Measurements from ENCODE around the gene KRT86. TPM values are rescaled to one million over a fixed set of nuclear protein-coding genes. Genes with fewer than 3 reads are reported as not detected.
"Not testable (repeated sequence)": the region's sequence is repeated elsewhere in the genome, so short reads cannot be mapped to it uniquely, and the experiment has no call there.

The KRT86 gene
- total RNA-seq, 1 donor from 2014 or later = 40.8 TPM

DNA sequence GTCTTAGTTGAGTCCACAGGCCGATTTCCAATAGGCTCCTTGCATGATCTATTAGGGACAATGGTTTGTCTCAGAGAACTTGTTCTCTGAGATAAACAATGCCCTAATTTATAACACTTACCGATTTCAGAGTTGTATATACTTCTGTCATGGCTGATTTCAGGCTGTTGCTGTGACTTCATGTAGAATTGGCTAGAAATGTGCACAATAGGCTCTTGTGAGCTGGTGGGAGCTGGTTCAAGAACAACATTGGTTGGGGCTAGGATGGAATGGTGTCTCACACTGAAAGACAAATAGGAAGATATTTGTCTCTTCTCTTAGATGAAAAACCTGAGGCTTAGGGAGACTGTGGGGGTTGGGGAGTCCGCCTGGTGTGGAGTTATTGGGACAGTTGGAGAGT lies 6.7 kb upstream of the KRT86 start:
- DNase-seq = no peak

DNA sequence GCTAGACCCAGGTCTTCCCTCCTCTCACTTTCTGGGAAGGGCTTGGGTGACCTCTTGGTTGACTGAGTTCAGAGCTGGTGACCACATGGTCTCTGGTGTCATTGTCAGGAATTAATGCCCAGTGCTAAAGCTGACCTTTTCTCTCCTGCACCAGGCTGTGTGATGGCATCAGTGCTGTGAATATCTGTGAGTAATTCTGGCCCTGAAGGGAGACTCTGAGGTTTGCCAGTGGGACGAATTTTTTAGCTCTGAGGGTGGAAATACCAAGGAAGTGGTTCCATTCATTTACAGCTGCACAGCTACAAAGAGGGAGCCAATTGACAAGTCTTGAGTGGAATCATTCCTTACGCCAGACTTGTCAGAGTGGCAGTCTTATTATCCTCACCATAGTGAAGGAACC lies 6.2 kb upstream of the KRT86 start:
- DNase-seq = no peak

DNA sequence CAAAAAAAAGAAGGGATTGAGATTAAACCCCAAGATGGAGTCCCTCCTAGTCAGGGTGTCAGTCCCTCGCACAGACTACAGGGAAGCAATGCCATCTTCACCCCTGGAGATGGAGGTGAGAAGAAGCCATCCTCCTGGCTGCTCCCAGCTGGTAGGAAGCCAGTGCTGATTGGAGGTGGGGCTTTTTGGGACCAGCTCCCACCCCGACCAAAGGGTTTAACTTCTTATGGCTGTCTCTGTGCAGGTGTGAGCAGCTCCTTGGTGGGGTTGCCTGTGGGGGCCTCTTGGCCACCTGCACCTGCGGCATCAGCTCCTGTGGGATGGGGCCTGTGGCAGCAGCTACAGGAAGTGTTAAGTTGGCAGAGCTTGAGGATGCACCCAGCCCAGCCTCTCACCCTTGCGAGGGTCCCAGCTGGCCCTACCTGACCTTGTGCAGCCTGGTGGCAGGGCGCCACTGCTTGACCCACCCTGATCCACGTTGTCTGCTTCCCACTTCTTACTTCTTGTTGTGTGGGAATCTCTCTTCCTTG lies 3.8 kb upstream of the KRT86 start:
- DNase-seq = no peak

DNA sequence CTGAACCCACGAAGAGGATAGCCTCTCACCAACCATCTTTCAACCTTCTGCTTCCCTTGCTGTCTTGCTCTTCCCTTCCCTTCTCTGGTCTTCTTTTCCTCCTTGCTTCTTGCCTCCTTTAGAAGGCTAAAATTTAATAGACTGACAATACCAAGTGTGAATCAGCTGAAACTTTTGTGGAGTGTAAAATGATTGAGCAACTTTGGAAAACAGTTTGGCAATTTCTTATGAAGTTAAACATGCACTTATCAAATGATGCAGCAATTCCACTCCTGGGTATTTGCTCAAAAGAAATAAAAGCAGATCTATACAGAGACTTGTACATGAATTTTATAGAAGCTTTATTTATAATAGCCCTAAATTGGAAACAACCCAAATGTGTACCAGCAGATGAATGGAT lies 3.3 kb upstream of the KRT86 start:
- no peak for DNase-seq

DNA sequence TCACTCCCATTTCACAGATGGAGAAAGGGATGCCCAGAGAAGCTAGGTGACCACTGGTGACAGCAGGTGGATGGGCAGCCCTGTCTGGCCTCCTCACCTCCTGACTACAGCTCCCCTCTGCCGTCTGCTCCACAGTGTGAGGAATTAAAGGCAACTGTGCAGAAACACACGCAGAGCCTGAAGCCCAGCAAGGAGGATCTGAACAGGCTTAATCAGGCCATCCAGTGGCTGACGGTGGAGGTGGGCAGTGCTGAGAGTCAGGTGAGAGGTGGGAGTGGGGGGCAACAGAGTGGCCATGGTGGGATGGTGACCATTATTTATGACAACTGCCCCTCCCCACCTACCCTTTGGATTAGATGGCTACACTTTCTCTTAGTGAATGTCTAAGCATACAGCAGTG lies 1.2 kb downstream of the KRT86 start:
- no peak for DNase-seq

DNA sequence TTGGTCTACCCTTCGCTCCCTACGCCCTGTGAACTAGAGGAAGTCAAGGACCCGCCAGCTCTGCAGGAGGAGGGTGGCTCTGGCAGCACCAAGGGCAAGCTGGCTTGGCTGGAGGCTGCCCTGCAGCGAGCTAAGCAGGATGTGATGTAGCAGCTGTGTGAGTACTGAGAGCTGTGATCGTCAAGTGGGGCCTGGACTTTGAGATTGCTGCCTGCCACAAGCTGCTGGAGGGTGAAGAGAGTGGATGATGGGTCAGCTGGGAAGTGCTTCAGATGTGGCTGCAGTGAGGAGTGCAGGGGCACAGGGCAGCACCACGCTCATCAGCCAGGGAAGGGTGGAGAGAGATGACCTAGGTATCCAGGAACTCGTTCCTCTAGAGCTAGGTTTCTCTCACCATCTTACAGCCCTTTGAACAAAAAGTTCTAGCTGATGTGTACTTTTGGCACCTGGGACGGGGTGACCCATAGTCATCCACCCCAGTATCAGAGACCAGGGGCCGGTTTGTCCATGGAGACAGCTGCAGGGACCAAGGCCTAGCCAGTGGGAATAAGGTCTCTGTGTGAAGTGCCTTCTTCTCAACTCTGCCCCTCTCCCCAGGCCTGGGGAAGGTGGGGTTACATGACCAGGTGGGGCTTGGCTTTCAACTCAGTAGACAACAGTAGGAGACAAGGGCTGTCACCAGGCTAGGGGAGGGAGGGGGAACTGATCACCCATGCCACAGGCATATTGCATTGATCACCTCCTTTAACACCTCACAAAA lies 3.2 kb downstream of the KRT86 start:
- no peak for DNase-seq

DNA sequence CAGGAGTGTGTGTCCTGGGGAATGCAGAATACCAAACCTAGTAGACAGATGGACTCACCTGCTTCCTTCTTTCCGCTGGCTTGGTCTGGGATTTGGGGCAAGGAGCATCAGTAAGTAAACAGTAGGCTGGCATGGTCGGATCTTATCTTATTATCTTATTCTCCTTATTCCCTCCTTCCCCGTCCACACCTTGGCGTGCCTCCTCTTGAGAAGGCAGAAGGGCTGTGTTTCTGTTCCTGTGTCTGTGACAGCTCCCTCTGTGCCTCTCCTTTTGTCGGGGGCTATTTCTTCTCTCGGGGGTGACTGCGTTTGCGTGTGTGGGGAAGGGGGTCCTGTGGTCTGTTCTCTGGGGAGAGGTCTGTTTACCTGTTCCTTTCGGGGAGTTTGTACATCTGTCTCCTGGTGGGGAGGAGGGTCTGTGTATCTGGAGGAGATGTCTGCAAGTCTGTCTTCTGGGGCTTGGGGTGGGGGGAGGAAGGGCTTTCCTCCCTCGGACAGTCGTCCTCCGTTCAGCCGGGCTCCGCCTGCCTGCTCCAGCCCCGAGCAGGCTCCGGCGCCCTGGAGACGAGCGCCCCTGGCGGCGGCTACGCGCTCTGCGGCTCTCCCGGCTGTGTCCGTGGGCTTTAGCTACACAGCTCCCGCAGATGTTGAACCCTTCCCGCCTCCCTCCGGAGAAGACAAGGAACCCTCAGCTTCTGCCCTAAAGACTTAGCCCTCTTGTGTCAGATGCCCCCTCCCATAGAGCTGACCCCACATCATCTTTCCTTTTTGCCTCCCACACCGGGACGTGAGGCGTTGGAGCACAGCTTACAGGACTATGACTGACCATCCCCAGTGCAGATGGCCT lies 4.4 kb downstream of the KRT86 start:
- no peak for DNase-seq

DNA sequence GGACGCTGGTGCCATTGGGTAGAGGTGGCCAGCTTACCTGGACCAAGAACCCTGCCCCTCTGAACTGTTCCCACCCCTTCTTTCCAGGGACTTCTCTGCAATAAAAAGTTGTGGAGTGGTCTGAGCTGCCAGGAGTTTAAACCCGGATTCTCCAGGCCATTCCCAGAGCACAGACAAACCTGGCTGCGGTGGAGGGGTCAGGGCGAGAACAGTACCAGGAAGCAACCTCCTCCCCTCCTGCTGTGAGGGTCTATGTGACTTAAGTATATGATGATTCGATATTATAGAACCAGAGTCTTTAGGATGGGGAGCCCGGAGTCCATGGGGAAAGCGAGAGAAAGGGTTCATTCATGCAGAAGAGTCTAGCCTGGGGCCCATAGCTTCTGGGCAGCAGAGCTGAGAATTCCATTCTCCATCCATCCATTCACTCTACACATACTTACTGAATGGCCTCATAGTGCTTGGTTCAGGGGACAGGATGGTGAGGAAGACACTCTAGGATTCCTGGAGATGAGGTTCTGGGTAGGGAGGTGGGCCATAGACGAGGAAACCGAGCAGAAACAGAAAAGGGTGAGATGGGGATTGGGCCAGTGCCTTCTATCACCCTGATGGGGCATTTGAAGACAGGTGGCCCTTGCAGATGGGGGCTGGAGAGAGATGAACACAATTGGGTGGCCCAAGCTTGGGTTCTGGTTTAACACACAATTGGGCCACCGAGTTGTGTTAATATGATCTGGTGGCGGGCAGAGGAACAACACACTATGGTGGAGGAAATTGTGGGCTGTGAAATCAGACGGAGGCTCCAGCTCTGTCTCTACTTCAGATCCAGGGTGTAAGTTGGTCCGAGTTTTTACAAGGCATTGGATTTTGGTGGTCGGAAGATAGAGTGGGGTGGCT lies 5.2 kb downstream of the KRT86 start:
- no peak for DNase-seq

DNA sequence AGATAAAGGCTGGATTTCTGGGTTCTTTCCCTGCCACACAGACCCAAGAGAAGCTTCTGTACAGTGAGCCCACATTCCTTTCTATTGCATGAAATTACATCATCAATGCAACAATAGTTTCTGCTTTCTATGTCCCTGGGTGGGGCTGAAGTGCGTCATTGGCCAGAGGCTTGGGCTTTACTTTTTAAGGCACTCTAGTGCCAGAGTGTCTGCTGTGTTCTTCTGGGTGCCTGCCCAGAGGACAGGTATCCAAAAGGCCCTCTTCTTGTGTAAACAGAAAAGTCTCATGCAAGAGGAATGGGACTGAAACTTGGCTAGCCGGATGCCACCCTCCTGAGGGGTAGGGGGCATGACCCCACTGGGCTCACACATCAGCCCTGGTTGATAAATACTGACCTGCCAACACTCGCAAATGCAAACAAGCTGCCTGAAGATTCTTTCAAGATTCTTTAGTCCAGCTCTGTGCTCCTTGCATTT lies 5.9 kb downstream of the KRT86 start:
- no peak for DNase-seq

DNA sequence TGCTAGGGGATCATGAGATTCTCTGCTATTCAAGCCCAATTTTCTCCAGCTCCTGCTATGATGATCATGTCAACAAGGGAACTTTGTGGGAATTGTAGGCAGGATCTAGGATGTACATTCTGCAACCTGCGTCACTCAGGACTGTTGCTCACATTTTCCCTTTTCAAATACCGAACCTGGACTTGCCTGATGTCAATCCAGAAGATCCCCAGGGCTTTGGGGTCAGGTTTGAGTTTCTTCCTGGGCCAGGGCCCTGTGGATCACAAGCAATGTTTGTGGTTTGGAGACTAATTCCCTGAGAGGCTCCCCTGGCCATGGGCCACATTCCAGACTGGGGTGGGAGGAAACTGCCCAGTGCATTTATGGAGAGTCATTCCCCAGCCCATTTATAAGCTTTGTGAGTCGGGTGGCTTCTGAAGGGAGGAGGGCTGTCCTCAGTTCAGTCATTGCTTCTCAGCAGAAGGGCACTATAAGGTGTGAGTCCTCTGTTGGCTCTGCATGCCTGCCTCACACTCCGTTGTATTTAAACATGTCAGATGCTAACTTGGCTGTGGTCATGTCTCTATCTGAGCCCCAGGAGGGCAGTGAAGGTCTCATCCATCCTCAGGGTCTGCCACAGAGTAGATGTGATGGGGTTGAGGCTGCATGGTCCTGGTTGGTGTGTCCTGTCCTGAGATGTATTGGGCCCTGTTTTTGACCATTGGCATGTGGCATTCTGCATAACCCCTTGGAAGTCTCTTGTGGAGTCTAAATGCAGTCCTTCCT lies 6.5 kb downstream of the KRT86 start:
- DNase-seq = no peak

DNA sequence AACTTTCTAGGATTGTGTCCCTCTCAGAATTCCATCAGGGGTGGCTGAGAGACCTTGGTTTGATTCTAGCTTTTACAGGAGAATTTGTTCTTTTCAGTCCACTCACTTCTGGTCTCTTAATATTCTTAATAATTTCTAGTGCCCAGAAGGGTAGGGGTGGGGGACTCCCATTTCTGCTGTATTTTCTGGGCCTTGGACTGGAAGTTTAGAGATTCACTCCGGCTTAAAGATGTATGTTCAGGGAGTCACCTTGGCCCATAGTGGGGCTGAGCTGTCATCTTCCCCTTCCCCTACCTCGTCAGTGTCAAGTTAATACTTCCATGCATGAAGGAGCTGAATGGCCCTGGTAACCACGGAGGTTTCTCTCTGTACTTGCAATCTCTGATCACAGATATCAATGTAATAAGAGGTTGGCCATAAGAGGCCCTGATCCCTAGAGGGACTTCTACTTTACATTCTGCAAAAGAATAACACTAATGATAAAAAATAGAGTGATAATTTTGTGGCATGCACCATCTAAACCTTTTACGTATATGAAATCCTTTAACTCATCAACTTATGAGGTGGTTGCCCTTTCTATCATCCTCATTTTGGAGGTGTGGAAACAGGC lies 10.2 kb downstream of the KRT86 start:
- no peak for DNase-seq

DNA sequence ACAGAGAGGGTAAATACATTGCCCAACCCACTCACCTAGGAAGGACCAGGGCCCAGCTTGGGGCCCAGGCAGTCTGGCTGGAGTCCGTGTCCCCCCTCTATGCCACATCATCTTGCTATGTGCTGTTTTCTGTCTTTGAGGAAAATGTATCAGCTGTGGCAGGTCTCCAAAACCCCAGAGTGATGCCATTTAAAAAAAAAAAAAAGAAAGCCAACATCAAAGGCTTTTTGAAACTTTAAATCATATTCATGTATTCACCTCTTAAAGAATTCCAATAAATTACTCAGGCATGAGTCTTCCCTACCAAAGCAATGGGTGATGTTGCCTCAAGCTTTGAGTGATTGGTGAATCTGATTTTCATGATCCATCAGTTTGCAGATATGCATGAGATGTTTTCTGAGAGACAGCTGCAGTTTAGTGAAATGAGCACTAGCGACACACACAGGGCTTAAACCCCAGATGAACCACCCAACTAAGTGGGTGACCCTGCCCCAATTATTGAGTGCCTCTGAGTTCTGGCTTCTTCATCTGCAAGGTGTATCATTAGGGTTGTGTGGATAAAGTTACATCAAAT lies 10.8 kb downstream of the KRT86 start:
- no peak for DNase-seq

DNA sequence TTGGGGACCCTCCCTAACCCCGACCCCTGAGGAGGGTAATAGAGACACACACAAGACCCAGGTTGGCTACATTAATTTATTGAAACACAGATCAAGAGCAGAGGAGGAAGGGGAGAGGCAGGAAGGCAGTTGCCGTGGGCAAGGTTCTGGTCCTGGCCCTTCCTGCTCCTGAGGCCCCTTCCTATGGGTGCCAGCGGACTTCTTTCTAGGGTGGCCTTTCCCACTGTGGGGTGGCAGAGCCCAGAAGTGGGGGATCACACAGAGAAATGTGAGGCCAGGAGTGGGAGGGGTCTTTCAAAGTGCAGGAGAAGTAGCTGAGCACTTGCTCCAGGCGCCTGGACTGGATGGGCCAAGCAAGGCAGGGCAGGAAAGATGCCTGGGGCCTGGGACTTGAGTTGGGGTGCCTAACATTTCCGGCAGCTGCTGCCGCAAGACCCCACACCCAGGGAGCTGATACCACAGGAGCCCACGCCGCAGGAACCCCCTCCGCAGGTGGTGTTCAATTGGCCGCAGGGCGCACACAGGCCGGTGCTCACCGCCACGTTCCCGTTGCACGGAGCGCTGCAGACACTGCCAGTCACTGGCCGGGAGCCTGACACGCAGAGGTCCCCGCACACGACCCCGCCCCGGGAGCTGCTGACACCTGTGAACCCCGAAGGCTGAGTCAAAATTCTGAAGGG lies 11.5 kb downstream of the KRT86 start:
- no peak for DNase-seq

DNA sequence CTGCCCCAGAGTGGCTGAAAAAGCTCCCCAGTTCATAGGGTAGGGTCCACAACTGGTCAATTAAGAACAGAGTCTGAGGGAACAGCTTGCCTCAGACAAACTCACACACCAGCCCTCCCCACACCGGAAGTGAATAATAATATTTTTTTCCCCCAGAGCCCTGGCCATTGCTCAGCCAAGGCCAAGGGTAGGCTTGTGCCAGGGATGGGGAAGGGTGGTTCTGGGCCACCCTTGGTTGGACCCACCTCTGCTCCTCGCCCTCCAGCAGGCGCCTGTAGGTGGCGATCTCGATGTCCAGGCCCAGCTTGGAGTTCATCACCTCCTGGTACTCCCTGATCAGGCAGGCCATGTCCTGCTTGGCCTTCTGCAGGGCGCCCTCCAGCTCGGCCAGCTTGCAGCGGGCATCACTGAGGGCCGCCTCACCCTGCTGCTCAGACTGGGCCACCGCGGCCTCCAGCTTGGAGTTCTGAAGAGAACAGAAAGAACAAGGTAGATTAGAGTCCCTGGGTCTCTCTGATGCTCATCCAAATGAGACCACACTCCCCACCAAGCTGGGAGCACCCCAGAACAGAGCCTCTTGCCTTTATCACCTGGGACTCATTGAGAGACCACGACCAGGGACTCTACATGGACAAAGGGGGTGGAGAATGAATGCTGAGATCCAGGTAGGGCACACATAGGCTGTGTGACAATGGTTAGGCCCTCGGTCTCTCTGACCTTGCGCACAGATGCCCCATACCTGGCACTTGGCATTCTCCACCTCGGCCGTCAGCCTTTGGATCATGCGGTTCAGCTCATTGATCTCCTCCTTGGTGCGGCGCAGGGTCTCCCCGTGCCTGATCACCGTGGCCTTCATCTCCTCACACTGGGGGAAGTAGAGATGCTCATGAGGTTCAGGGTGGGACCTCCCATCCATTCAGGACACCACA lies 12.7 kb downstream of the KRT86 start:
- not testable (repeated sequence) for DNase-seq

DNA sequence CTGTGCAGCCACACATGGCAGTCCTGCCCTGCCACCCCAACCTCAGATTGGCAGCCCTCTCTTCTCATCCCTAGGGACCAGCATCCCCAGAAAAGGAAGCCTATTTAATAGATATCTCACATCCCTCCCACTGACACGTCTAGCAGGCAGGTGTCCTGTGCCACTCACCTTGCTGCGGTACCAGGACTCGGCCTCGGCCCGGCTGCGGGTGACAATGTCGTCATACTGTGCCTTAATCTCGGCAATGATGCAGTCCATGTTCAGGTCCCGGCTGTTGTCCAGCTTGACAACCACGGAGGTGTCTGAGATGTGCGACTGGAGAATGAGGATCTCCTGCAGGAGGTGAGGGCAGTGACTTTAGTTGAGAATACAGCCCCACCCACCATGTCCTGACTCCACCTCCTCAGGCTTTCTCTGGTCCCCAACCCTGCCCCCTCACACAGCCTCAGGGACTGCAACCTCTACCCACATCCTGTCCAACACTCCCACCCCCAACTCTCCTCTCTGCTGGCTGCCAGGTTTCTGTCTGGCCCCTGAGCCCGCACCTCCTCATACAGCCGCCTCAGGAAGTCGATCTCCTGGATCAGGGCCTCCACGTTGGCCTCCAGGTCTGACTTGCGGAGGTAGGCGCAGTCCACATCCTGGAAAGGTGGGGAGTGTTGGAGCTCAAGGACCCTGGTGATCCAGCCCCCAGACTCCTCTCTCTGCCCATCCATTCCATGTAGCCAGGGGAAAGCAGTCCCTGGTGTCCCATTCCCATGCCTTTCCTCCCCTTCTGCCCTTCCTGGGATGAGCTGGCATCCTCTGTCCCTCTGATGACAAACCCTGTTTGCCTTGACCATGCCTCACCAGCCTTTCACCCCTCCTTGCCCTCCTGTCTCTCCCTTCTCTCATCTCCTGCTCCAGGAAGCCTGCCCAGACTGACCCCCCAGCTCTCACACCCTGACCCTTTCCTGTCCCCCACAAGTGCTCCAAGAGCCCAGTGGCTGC lies 13.7 kb downstream of the KRT86 start:
- DNase-seq = not testable (repeated sequence)

DNA sequence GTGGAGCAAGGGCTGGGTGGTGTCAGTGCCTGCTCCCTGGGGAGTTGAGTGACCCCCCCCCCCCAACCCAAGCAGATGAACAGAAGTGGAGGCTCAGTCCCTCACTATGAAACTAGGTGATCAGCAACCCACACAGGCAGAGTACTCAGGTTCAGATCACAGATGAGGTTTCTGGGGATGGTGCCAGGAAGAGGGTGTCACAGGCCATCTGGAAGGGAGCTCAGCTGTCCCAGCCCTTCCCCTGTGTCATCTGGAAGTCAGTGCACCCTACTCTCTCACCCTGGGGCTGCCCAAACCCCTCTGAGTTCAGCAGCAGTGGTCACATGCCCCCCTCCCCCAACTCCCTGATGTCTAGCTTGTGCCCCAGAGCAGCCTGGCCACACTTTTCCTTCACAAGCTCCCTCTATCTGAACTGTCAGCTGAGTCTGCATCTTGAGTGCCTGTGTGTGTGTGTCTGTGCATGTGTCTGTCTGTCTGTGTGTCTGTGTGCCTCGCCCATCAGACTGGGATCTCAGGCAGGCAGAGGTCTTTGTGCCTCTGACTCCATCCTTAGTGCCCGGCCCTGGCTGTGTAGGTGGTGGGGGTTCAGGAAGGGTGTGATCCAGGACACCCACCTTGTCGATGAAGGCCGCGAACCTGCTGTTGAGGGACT lies 16.2 kb downstream of the KRT86 start:
- not testable (repeated sequence) for DNase-seq

Data from skin of body (tissue), 2 donors.